ENCODE measurements around the gene TMEM138.

TMEM138 gene

DNA sequence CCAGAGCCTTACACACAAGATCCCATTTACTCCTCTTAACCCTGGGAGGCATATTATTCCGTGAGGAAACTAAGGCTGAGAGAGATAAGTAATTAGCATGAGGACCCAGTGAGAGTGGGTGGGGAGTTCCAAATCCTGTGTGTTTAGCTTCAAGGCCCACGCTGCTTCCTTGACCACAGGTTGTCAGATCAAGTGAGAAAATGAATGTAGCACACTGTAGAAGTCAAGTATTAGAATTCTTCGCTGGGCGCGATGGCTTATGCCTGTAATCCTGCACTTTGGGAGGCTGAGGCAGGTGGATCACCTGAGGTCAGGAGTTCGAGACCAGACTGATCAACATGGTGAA lies 4.3 kb upstream of the TMEM138 start:
- FAIRE-seq (no peak), DNase-seq (ENCODE audit: insufficient read length, low spot score) (no peak)
- no peak for TF ChIP-seq POLR2AphosphoS5 (IDR thresholded peaks at IDR 0.05; ENCODE audit: low read depth, low read length)
- TF ChIP-seq TAF1 (IDR thresholded peaks at IDR 0.05; ENCODE audit: low read depth, low read length): no peak
- no peak for TF ChIP-seq POLR2A (IDR thresholded peaks at IDR 0.05; ENCODE audit: low read depth, low read length)
- TF ChIP-seq PAX5 (IDR thresholded peaks at IDR 0.05; ENCODE audit: insufficient read depth, low read length, severe bottlenecking): no peak
- no peak for TF ChIP-seq SPI1 (IDR thresholded peaks at IDR 0.05; ENCODE audit: low read depth, low read length)
- peak; percentile 39; the same call in 1 of the 2 replicates for TF ChIP-seq POU2F2 (IDR thresholded peaks at IDR 0.05; ENCODE audit: low read depth, low read length)

DNA sequence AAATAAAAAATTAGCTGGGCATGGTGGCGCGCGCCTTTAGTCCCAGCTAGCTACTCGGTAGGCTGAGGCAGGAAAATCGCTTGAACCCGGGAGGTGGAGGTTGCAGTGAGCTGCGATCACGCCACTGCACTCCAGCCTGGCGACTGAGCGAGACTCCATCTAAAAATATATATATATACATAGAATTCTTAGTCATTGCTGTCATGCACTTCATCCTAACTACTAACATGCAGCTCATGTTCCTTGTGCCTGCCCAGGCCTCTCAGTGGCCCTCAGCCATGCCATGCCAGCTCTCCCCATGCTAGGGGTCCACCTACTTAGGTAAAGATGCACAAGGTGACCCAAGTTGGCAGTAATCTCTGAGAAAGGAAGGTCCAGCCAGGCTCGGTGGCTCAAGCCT lies 3.6 kb upstream of the TMEM138 start:
- FAIRE-seq: no peak
- no peak for DNase-seq (ENCODE audit: insufficient read length, low spot score)
- TF ChIP-seq SPI1 (IDR thresholded peaks at IDR 0.05; ENCODE audit: low read depth, low read length) (no peak), TAF1 (IDR thresholded peaks at IDR 0.05; ENCODE audit: low read depth, low read length) (no peak), POLR2A (IDR thresholded peaks at IDR 0.05; ENCODE audit: low read depth, low read length) (no peak), PAX5 (IDR thresholded peaks at IDR 0.05; ENCODE audit: insufficient read depth, low read length, severe bottlenecking) (no peak), POU2F2 (IDR thresholded peaks at IDR 0.05; ENCODE audit: low read depth, low read length) (no peak), POLR2AphosphoS5 (IDR thresholded peaks at IDR 0.05; ENCODE audit: low read depth, low read length) (no peak)

DNA sequence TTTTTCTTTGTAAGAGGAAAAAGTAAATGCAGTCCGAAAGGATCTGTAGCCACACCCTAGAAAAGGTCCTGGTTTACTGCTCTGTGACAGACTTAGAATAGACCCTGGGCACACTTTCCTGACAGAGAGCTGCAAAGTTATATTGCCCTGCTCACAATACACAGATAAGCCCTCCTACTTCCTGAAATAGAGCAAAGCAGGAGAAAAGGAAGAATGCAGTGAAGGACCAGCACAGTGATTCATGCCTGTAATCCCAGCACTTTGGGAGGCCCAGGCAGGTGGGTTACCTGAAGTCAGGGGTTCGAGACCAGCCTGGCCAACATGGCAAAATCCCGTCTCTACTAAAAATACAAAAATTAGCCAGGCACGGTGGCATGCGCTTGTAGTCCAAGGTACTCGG lies 2.7 kb upstream of the TMEM138 start:
- no peak for DNase-seq (ENCODE audit: insufficient read length, low spot score)
- FAIRE-seq: no peak
- TF ChIP-seq PAX5 (IDR thresholded peaks at IDR 0.05; ENCODE audit: insufficient read depth, low read length, severe bottlenecking) (no peak), POU2F2 (IDR thresholded peaks at IDR 0.05; ENCODE audit: low read depth, low read length) (no peak), POLR2A (IDR thresholded peaks at IDR 0.05; ENCODE audit: low read depth, low read length) (no peak), TAF1 (IDR thresholded peaks at IDR 0.05; ENCODE audit: low read depth, low read length) (no peak), SPI1 (IDR thresholded peaks at IDR 0.05; ENCODE audit: low read depth, low read length) (no peak), POLR2AphosphoS5 (IDR thresholded peaks at IDR 0.05; ENCODE audit: low read depth, low read length) (no peak)

GRCh38 chr11:61361237-61361740 lies 885 bp upstream of the TMEM138 start:
- no peak for TF ChIP-seq POU2F2 (IDR thresholded peaks at IDR 0.05; ENCODE audit: low read depth, low read length)
- no peak for TF ChIP-seq POLR2AphosphoS5 (IDR thresholded peaks at IDR 0.05; ENCODE audit: low read depth, low read length)
- no peak for TF ChIP-seq SPI1 (IDR thresholded peaks at IDR 0.05; ENCODE audit: low read depth, low read length)
- TF ChIP-seq PAX5 (IDR thresholded peaks at IDR 0.05; ENCODE audit: insufficient read depth, low read length, severe bottlenecking): no peak
- no peak for TF ChIP-seq POLR2A (IDR thresholded peaks at IDR 0.05; ENCODE audit: low read depth, low read length)
- no peak for TF ChIP-seq TAF1 (IDR thresholded peaks at IDR 0.05; ENCODE audit: low read depth, low read length)
- FAIRE-seq (no peak), DNase-seq (ENCODE audit: insufficient read length, low spot score) (no peak)

- no peak for DNase-seq (ENCODE audit: insufficient read length, low spot score)
- TF ChIP-seq POU2F2 (IDR thresholded peaks at IDR 0.05; ENCODE audit: low read depth, low read length) (0 out of 2 replicates have a peak, but pooled peaks have one; percentile 15), POLR2A (IDR thresholded peaks at IDR 0.05; ENCODE audit: low read depth, low read length) (no peak; the same call in 1 of the 2 replicates)
- no peak for FAIRE-seq
Observed at GRCh38 chr11:61362542-61362875, 335 bp downstream of the TMEM138 start.

GRCh38 chr11:61364012-61364675 lies 2.0 kb downstream of the TMEM138 start:
- no peak for TF ChIP-seq SPI1 (IDR thresholded peaks at IDR 0.05; ENCODE audit: low read depth, low read length)
- TF ChIP-seq TAF1 (IDR thresholded peaks at IDR 0.05; ENCODE audit: low read depth, low read length): no peak
- TF ChIP-seq PAX5 (IDR thresholded peaks at IDR 0.05; ENCODE audit: insufficient read depth, low read length, severe bottlenecking): no peak
- DNase-seq (ENCODE audit: insufficient read length, low spot score) (no peak), FAIRE-seq (no peak)

DNA sequence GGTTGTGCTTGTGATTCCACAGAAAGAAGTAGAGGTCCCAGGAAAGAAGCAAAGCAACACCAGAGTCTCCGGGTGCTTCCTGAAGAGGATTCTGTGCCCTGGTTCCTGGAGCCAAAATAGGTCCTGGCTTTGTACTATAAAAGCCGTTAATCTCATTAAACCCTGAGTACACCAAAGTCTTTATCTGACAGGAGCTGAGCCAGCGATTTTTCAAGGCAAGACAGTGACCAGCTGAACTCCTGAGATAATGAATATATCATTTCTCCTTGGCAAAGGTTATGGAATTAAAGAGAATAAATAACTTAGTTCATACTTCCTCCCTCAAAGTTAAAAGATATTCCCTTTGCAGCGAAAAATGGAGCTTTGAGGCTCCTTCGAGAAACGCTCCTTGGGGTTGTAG lies 5.2 kb downstream of the TMEM138 start:
- FAIRE-seq: no peak
- TF ChIP-seq SPI1 (IDR thresholded peaks at IDR 0.05; ENCODE audit: low read depth, low read length) (no peak), POLR2A (IDR thresholded peaks at IDR 0.05; ENCODE audit: low read depth, low read length) (no peak), TAF1 (IDR thresholded peaks at IDR 0.05; ENCODE audit: low read depth, low read length) (no peak), POU2F2 (IDR thresholded peaks at IDR 0.05; ENCODE audit: low read depth, low read length) (no peak), PAX5 (IDR thresholded peaks at IDR 0.05; ENCODE audit: insufficient read depth, low read length, severe bottlenecking) (no peak), POLR2AphosphoS5 (IDR thresholded peaks at IDR 0.05; ENCODE audit: low read depth, low read length) (no peak)
- no peak for DNase-seq (ENCODE audit: insufficient read length, low spot score)

DNA sequence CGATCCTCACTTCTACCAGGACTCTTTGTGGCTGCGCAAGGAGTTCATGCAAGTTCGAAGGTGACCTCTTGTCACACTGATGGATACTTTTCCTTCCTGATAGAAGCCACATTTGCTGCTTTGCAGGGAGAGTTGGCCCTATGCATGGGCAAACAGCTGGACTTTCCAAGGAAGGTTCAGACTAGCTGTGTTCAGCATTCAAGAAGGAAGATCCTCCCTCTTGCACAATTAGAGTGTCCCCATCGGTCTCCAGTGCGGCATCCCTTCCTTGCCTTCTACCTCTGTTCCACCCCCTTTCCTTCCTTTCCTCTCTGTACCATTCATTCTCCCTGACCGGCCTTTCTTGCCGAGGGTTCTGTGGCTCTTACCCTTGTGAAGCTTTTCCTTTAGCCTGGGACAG lies 6.5 kb downstream of the TMEM138 start:
- FAIRE-seq (no peak), DNase-seq (ENCODE audit: insufficient read length, low spot score) (no peak)
- TF ChIP-seq PAX5 (IDR thresholded peaks at IDR 0.05; ENCODE audit: insufficient read depth, low read length, severe bottlenecking) (no peak), SPI1 (IDR thresholded peaks at IDR 0.05; ENCODE audit: low read depth, low read length) (no peak), POU2F2 (IDR thresholded peaks at IDR 0.05; ENCODE audit: low read depth, low read length) (no peak), TAF1 (IDR thresholded peaks at IDR 0.05; ENCODE audit: low read depth, low read length) (no peak), POLR2AphosphoS5 (IDR thresholded peaks at IDR 0.05; ENCODE audit: low read depth, low read length) (no peak), POLR2A (IDR thresholded peaks at IDR 0.05; ENCODE audit: low read depth, low read length) (no peak)

- peak; percentile 68 for TF ChIP-seq POLR2AphosphoS5 (IDR thresholded peaks at IDR 0.05; ENCODE audit: low read depth, low read length)
- no peak for TF ChIP-seq SPI1 (IDR thresholded peaks at IDR 0.05; ENCODE audit: low read depth, low read length)
- TF ChIP-seq TAF1 (IDR thresholded peaks at IDR 0.05; ENCODE audit: low read depth, low read length): no peak
- no peak for TF ChIP-seq POLR2A (IDR thresholded peaks at IDR 0.05; ENCODE audit: low read depth, low read length)
- TF ChIP-seq POU2F2 (IDR thresholded peaks at IDR 0.05; ENCODE audit: low read depth, low read length): peak; percentile 16; the same call in 1 of the 2 replicates
- TF ChIP-seq PAX5 (IDR thresholded peaks at IDR 0.05; ENCODE audit: insufficient read depth, low read length, severe bottlenecking): no peak
- FAIRE-seq (no peak), DNase-seq (ENCODE audit: insufficient read length, low spot score) (no peak)
Observed at GRCh38 chr11:61369372-61370348, 7.5 kb downstream of the TMEM138 start.
